ENCODE data around the gene IFRD1.
A peak's percentile ranks its signal among the peaks of the same experiment; 100 is the strongest.

DNA sequence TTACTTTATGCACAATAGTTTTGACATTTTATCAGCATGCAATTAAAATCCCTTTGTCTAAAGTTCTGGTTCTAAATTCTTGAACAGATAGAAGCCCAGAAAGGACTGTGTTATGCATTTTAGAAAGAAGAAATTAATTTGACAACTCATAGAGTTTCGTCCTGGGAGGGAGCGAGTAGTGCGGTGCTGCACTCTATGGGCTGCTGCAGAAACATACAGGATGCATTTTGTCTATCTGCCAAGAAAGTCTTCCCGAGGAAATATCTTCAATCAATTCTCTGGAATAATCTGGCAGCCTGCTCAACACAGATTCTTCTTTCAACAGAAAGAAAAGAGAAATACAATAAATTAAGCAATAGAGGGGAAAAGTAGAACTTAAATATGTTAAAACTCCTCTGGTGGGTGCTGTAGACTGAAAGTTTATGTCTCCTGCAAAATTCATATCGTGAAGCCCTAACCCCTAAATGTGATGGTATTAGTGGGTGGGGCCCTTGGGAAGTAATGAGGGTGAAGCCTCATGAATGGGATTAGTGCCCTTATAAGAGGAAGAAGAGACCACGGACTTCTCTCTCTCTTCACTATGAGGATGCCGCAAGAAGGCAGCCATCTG lies 39.0 kb upstream of the IFRD1 start:
- TF ChIP-seq, protein P1, sequence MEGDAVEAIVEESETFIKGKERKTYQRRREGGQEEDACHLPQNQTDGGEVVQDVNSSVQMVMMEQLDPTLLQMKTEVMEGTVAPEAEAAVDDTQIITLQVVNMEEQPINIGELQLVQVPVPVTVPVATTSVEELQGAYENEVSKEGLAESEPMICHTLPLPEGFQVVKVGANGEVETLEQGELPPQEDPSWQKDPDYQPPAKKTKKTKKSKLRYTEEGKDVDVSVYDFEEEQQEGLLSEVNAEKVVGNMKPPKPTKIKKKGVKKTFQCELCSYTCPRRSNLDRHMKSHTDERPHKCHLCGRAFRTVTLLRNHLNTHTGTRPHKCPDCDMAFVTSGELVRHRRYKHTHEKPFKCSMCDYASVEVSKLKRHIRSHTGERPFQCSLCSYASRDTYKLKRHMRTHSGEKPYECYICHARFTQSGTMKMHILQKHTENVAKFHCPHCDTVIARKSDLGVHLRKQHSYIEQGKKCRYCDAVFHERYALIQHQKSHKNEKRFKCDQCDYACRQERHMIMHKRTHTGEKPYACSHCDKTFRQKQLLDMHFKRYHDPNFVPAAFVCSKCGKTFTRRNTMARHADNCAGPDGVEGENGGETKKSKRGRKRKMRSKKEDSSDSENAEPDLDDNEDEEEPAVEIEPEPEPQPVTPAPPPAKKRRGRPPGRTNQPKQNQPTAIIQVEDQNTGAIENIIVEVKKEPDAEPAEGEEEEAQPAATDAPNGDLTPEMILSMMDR (conservative IDR thresholded peaks at IDR 0.05), result peak; percentile 53
- no peak for TF ChIP-seq EZH2 (IDR thresholded peaks at IDR 0.05; ENCODE audit: low read depth)

All from PC-9 (cell line).